Activated effector memory CD4-positive, alpha-beta T cell treated with anti-CD3 and anti-CD28 coated beads, Interleukin-2, amount 50 U/mL, for 16 hours (primary cell): ENCODE data around the gene VPS26A.

Experiments used
- DNase-seq: peaks from one replicate; pipeline ENCODE4 v3.0.0-alpha.2; 2020

VPS26A gene

DNA sequence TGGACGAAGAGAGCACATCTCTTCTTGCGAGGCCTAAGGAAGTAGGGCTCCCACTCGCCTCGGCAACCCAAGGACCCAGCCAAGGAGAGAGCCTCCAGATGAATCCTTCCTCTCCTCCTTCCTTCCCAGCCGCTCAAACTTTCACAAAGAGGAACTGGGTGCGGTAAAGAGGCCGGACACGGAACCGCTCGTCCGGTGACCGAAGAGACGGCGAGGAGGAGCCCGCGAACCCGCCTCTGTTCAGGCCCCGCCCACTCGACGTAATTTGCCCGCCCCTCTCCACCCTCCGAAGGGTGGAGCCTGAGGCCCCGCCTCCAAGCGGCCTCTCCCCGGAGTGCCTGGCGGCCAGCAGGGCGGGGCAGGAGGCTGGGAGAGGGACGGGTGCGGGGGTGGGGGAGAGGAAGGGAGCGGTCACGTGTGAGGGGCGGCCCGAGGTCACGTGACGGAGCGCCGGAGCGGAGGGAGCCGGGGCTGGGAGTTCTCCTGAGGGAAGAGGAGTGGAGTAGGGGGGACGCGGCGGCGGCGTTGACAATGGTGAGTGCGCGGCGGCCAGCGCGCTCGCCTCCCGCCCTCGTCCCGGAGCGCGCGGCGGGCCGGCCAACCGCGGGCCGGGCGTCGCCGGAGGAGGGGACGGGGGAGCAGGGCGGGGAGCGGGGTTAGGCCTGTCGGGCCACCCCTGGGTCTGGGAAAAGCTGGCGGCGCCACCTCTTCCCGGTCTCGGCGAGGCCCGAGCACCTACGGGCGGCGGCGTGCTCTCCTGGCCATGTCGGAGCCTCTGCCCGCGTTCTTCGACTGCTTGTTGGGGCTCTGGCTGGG lies at the start of gene VPS26A:
Gene VPS26A (plus strand): TSS at position 432 of the 816 bp plus-strand sequence. CDS start 100 bp downstream, at position 532.
- peak; percentile 99 for DNase-seq

- no peak for DNase-seq
Measured at GRCh38 chr10:69074532-69074931, 49.4 kb upstream of the VPS26A start.

GRCh38 chr10:69075431-69075830 lies 48.5 kb upstream of the VPS26A start:
- no peak for DNase-seq

DNA sequence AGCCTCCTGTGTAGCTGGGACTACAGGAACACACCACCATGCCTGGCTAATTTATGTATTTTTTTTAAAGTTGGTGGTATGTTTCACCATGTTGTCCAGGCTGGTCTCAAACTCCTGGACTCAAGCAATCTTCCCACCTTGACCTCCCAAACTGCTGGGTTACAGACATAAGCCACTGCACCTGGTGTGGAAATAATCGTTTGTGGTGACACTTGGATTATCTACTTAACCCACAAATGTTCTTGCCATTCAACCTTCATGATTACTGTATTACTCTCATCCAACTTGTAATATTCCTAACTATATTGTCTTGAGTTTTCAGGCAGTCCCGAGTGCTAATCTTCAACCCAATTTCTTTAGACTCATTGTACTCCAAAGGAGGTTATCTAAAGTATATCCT lies 45.7 kb upstream of the VPS26A start:
- DNase-seq: no peak

DNA sequence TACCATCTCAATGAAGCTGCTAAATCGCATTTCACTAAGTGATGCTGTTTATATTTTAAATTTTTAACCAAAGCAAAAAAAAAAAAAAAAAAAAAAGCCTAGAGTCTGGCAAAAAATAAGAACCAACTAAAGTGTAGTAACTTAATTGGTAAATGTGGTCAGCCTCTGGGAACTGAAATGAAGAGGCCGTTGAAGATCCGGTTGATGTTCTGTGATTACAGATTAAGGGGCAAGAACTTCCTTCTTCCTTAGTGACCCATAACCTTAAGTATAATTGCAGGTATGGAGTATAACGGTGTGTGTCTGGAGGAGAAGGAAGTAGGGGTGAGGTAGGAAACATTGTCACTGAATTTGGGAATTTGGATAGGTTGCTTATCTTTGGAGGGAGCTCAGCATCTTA lies 43.8 kb upstream of the VPS26A start:
- DNase-seq: no peak

DNA sequence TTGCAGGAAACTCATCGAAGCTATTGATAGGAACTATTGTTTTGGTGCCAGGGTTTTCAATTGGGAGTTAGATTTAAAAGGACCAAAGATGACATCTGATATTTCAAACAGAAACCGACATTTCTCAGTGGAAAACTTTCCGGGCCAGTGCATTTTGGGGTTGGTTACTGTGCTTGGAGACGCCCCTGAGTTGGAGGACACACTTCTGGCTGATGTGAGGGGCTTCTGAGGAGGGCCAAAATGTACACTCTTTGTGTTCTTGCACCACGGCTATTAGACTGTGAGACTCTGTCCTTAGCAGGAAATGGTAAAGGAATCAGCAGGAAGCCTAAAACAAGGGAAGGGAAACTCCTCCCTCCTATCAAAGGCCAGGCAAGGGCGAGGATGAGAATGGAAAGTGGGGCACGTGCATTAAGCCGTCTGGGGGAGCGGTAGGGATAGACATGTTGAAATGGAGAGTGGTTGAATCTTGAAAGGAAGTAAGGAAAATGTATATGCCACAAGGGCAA lies 37.9 kb upstream of the VPS26A start:
- DNase-seq: no peak

DNA sequence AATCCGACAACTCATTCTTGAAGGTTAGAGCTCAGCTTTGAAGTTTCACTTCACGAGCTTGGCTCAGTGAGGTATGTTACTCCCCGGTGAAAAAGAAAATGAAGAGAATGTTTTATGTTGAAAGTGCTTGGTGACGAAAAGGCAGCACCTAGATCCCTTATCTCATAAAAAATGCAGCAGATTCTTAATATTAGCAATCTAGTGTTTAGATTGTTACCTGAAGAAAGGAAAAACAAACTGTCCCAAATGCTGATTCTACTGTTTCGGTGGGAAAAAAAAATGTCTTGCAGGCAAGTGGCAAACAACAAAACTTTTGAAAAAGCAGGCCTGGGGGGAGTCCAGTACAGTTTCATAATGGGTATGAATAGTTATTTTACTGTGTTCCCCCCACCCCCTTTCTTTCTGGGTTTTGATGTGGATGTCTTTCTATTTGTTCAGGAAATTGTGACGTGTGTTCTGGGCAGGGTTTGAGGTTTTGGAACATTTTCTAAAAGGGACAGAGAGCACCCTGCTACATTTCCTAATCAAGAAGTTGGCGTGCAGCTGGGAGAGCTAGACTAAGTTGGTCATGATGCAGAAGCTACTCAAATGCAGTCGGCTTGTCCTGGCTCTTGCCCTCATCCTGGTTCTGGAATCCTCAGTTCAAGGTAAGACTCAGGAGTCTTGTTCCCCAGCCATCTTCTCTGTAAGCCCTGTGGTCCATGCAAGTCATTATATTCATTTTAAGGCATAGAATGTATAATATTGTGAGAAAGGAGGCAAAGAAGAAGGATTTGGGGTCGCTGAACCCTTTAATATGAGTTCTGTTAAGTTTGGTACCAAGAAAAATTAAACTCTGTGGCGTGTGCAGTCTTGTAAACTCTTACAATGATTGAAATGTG lies 36.1 kb upstream of the VPS26A start, which contains the start of gene SRGN:
Gene SRGN (plus strand): TSS at position 514 of the 881 bp plus-strand sequence. CDS start 55 bp downstream, at position 569.
- peak; percentile 88 for DNase-seq

GRCh38 chr10:69088471-69088769 lies 35.6 kb upstream of the VPS26A start:
- DNase-seq: peak; percentile 70

- DNase-seq: no peak
Measured at GRCh38 chr10:69088801-69089501, 35.0 kb upstream of the VPS26A start.

GRCh38 chr10:69089638-69090599 lies 34.1 kb upstream of the VPS26A start:
- peak; percentile 91 for DNase-seq

DNA sequence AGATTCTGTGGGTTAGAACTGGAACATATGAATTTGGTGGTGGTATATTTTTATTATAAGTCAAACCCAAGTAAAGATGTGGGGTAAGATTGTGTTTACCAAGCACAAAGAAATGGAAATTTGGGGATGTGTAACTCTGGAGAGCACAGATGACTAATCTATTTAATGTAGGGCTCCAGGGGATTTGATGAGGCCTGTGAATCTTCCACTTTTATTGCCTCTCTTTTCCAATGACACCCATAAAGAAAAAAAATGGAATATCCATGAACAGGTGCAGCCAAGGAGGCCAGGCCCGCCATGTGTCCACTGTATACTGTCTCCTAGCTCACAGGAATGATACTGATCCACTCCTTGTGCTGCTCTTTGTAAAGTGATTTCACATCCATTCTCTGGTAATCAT lies 33.3 kb upstream of the VPS26A start:
- DNase-seq: no peak

- DNase-seq: no peak
Measured at GRCh38 chr10:69091143-69091651, 32.8 kb upstream of the VPS26A start.

GRCh38 chr10:69092959-69093850 lies 30.8 kb upstream of the VPS26A start:
- DNase-seq: peak; percentile 90

GRCh38 chr10:69093933-69094332 lies 30.0 kb upstream of the VPS26A start:
- DNase-seq: no peak

DNA sequence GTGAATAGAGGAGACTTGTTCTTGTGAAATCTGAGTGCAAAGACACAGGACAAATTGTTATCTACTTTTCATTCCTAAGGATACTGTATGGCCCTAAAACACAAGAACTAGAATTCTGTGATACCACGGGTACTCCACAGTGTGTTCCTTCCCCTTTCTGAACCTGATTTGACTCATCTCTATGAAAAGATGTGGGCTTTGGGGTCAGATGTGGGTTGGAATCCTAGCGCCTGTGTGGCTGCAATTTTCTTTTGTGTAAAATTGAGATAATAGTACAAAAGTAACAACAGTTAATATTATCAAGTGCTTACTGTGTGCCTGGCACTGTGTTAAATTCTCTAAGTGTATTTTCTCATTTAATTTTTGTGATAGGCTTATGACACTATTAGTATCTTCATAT lies 27.9 kb upstream of the VPS26A start:
- no peak for DNase-seq

DNA sequence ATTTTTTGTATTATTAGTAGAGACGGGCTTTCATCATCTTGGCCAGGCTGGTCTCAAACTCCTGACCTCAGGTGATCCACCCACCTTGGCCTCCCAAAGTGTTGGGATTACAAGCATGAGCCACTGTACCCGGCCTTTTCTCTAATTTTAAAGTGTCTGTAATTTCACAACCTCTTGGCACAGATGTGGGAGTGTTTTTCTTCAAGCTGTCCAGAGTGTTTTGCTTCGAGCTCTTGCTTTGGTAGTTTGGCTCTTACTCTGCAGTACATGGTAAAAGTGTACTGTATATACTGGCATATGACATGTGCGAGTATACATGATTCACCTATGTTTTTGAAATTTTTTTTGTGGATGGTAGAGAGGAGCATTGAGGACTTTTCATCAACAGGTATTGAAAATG lies 26.2 kb upstream of the VPS26A start:
- no peak for DNase-seq

GRCh38 chr10:69100136-69100872 lies 23.7 kb upstream of the VPS26A start:
- no peak for DNase-seq

- DNase-seq: peak; percentile 67
Measured at GRCh38 chr10:69101451-69102095, 22.4 kb upstream of the VPS26A start.

DNA sequence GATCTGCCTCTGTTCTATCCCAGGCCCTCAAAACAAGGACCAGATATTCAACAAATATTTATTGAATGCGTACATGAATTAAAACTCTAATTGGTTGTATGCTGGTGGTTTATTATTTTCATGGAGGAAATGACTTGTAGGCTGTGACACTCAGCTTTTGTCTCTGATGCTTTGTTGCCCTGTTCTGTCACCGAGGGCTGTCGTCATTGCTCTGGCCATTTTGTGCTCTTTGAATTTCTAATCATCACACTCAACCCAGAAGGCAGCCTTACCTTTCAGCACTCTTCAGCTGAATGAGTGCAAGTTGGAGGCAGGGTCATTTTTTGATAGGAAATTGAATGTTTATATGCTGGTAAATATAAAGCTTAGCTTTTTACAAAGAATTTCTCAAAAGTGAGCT lies 21.5 kb upstream of the VPS26A start:
- no peak for DNase-seq
